RPMI7951 (cell line): ENCODE measurements around the gene LRRC43. TPM values are rescaled to one million over a fixed set of nuclear protein-coding genes. Genes with fewer than 3 reads are reported as not detected.

Experiments
- DNase-seq: peaks from one replicate; pipeline ENCODE4 v3.0.0-alpha.2; 2012; ENCODE audit warnings: low read depth
- total RNA-seq: library from RNA; depleted of rRNA; stranded (reverse); fragments of >200 nt; shearing (Covaris generic); gene quantifications from 2 replicates; pipeline ENCODE4 v1.2.3, GENCODE V29; 2014; rRNA removed

LRRC43 gene
- 0.36 and 0.59 TPM in 2 replicates for total RNA-seq

DNA sequence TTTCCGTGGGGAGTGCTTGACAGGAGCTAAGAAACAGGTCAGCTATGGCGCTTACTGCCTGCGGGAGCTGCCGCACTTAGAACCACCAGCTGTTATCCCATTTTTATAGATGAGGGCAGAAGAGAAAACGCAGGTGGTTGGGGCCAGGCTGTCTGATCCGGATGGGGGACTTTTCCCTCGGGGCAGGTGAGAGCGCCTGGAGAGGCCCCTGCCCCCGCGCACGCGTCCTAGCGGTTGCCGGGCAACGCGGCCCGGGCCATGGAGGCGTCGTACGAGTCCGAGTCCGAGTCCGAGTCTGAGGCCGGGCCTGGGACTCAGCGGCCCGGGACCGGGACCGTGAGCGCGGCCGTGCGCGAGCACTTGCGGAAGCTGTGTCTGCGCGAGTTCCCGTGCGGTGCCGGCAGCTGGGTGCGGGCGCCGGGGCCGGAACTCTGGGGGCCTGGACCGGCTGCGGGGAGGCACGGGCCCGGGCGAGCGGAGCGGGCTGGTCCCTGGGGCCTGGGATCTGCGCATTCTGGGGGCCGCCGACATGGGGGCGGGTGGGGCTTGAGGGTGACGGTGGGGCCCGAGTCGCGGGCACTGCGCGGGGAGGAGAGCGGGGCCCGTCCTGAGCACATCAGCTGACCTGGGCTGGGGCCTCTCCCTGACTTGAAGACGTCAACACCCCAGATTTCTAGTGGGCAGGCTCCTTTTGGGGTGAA is at the start of gene LRRC43:
TSS of gene LRRC43 (plus strand) at position 237 of the 701 bp plus-strand sequence. CDS start at position 259, 22 bp downstream.
- peak; percentile 22 for DNase-seq

DNA sequence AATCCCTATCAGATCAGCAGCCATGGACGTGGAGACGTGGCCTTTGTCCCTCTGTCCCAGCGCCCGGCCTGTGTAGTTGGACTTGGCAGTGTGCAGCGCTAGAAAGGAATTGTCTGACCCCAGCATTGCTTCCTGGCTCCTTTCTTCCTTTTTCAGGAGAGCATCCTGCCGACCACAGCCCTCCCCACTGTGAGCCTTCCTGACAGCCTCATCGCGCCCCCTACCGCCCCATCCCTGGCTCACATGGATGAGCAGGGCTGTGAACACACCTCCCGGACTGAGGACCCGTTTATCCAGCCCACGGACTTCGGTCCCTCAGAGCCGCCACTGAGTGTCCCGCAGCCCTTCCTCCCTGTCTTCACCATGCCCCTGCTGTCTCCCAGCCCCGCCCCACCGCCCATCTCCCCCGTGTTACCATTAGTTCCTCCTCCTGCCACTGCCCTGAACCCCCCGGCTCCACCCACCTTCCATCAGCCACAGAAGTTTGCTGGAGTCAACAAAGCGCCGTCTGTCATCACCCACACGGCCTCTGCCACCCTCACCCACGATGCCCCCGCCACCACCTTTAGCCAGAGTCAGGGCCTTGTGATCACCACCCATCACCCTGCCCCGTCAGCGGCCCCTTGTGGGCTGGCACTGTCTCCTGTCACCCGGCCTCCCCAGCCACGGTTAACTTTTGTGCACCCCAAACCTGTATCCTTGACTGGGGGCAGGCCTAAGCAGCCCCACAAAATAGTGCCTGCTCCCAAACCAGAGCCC is 49.6 kb upstream of the LRRC43 start:
- DNase-seq = no peak

DNA sequence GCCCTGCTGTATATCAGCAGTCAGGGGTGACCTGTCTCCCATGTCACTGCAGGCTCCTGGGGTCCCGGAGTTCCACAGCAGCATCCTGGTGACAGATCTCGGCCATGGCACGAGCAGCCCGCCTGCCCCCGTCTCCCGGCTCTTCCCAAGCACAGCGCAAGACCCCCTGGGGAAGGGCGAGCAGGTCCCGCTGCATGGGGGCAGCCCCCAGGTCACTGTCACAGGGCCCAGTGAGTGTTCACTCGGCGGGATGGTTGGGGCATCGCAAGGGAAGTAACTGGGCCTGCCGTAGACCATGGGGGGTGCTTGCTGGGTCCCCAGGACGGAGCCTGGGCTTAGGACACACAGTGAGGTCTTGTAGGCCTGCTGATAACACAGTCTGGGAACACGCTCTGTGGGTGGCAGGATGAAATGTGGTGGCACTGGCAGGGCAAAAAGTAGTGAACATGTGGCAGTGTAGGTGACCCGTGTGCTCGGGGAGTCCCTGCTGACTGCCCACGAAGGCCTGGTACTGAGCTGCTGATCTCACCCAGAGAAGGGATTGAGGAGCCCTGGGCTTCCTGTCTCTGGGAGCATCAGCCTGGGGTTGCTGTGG is 47.4 kb upstream of the LRRC43 start:
- no peak for DNase-seq

GRCh38 chr12:122137229-122137628 is 45.7 kb upstream of the LRRC43 start:
- DNase-seq = no peak

DNA sequence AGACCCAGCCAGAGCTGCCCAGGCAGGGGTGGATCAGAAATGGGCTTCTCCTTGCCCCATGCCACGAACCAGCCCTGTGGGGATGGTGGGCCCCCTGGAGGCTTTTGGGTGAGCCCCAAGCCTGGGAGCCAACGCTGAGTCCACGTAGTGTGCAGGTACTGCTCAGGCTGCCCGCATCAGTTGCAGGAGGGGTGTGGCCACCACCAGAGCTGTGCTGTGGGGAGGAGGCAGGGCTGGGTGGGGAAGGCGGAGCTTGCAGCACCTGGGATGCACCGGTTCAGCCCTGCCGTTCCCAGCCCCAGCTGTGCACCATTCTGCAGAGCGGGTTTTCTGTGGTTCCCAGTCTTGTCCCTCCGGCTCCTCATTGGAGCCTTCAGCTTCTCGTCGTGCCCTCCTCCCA is 45.2 kb upstream of the LRRC43 start:
- no peak for DNase-seq

GRCh38 chr12:122138181-122138580 is 44.7 kb upstream of the LRRC43 start:
- DNase-seq = no peak

DNA sequence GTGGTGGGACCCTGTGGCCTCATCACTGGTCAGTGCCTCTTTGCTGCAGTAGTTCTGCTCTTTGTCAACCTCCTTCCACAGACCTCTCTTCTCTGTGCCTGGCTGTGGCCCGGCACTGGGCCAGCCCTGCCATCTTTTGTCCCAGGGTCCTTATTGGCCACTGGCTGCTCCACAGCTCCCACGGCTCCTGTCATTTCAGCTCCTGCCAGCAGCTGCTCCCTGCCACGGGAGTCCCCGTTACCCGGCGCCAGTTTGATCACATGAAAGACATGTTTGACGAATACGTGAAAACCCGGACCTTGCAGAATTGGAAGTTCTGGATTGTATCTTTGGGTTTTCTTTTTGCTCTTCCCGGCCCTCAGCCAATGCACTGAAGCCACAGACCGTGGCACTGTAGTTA is 44.3 kb upstream of the LRRC43 start:
- no peak for DNase-seq

GRCh38 chr12:122139266-122139665 is 43.7 kb upstream of the LRRC43 start:
- DNase-seq = no peak

GRCh38 chr12:122139941-122140340 is 43.0 kb upstream of the LRRC43 start:
- DNase-seq = no peak

DNA sequence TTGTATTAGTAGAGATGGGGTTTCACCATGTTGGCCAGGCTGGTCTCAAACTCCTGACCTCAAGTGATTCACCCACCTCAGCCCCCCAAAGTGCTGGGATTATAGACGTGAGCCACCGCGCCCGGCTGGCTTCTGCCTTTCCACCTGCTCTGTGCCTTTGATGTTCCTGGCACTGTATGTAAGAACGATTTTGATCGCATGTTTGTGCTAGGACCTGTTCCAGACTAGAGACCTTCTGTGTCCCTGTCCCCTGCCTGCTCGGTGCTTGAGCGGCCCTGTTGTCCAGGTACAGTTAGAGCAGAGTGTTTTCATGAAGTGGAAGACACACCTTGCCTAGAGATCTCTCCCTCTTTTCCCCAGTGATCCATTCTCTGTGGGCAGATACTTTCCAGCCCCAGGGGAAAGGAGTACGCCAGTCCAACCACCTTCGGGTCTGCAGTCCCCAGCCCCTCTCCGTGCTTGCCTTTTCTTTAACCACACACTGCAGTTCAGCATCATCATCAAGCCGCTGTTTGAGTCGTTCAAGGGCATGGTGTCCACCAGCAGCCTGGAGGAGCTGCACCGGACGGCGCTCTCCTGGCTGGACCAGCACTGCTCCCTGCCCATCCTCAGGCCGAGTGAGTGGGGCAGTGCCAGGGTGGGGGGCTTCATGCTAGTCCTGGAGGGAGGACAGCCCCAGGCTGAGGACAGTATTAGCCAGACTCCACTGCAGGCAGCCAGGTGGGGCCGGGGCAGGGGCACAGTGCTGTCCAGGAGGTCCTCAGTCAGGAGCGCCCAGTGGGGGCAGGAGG is 42.3 kb upstream of the LRRC43 start:
- DNase-seq = no peak

DNA sequence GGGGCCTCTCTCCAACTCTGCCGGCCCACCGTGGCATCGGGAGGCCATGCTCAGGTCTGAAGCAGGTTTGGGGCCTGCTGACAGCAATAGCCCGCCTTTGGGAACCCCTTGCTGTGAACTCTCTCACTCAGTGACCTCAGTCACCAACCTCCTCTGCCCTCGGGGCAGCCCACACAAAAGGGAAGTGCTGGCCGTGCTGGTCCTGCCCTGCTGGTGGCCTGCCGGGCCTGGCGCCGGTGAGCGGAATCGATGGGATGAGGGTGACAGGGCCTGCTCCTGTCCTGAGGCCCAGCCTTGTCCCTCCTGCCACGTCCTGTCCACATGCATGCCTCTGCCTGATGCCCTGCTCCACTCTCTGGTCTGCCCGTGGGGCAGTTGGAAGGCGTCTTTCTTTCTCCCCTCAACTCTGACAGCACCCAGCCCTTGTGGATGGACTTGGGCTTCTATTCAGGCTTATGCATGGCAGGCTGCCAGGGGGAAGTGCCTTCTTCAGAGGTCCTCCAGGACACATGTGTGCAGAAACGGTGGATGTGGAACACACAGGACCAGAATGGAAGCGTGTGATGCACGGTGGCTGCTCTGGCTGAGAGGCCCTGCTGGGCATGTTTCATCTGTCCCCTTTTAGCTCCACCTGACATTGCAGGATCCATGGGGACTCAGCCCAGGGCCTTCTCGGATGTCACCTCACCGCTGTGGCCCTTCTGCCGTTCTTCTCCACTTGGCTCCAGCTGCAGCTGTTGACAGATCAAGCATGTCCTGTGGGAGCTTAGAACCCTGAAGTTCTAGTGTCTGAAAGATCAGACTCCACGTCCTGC is 40.8 kb upstream of the LRRC43 start:
- DNase-seq = no peak

GRCh38 chr12:122142857-122143256 is 40.1 kb upstream of the LRRC43 start:
- no peak for DNase-seq

DNA sequence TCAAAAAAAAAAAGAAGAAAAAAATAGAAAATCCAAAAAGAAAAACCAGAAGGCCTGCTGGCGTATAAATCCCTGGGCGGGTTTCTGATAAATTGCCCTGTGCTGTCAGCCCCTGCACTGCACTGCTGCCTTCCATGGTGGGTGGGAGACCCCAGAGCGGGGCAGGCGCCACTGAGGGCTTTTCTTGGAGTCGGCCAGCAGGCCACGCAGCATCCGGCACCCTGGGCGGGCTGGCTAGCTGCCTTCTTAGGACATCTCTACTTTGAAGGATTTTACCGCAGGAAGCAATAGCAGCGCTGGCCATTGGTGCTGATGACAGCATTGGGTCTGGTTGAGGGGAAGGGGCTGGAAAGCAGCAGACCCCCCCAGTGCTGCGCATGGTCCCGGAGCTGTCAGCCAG is 38.0 kb upstream of the LRRC43 start:
- DNase-seq = no peak

GRCh38 chr12:122145505-122146330 is 37.2 kb upstream of the LRRC43 start:
- no peak for DNase-seq

GRCh38 chr12:122147514-122148290 is 35.2 kb upstream of the LRRC43 start:
- DNase-seq = no peak

DNA sequence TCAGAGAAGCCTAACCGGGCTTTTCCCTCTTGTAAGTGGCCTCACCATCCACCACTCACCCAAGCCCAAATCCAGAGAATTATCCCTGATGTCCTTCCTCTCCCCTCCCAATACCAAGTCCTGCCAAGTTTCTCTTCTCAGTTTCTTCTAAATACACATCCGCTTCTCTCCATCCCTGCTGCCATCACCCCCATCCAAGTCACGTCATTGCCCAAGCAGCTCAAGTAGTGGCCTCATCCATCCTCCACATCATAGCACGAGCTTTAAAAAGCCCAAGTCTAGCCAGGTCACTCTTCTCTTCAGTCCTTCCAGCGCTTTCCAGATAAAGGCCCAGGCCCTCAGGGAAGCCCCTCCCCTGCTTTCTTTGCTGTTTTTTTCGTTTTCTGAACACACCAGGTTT is 34.3 kb upstream of the LRRC43 start:
- no peak for DNase-seq

DNA sequence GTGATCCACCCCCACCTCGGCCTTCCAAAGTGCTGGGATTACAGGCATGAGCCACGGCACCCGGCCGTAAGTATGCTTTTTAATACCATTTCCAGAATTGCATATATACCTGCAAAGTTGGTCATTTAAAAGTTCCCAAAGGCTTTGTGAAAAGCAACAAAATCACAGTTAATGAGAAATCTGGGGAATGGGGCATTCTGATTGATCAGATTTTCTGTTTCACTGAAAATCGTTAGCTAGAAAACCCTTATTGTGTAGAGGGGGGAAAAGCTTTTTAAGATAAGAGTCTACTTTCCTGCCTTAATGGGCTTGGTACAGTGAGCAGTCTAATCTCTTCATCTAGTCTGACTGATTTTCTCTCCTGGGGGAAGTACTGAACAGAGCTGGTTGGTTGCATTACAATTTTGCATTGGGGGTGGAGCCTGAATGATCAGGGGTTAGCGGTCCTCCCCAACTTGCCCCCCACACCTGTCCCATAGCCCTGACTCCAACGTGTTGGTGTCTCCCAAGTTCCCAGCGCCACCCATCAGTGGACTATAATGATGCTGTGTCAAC is 32.7 kb upstream of the LRRC43 start:
- no peak for DNase-seq

GRCh38 chr12:122152754-122153153 is 30.2 kb upstream of the LRRC43 start:
- DNase-seq = no peak

DNA sequence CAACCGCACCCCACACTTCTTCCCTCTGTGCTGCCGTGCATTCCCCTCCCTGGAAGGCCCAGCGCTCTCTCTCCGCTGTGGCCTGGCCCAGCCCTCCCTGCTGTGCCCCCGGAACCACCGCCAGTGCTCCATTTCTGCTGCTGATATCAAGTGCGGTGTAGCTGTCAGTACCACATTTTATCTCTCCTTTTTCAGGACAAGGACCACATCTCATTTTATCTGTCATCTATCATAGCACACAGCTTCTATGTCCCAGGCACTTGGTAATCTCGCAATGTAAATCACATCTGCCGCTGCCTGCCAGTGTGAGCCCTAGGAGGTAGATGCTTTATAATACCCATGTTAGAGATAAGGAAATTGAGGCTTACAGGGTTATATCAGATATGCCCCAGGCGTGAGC is 27.2 kb upstream of the LRRC43 start:
- DNase-seq = no peak
